ENCODE measurements around the gene ENDOU. TPM values are rescaled to one million over a fixed set of nuclear protein-coding genes. Genes with fewer than 3 reads are reported as not detected.

ENDOU gene
- total RNA-seq, 5 donors from 2014 or later (not counting 1 experiment from before 2014, with no cell fraction given): not detected

GRCh38 chr12:47754126-47754525 is 28.8 kb upstream of the ENDOU start:
- CTCF ChIA-PET: interaction anchor here (0.7 to 5.1 kb wide), 2 partner anchors 12 to 14 kb away, joined by 4 to 30 read pairs; no protein-coding TSS in a partner anchor
- no peak overlapping the region for H3K4me3 ChIP-seq (ENCODE audit: control insufficient read depth in 1 of 2, extremely low read depth in 1 of 2, low read length in 1 of 2)
- H3K27me3 Mint-ChIP-seq: no peaks in the 10 kb centered on the region
- no peaks in the 10 kb centered on the region for H3K36me3 Mint-ChIP-seq
- no peak overlapping the region for H3K27ac Mint-ChIP-seq
- no peak overlapping the region for H3K4me3 Mint-ChIP-seq
- no peaks in the 10 kb centered on the region for H3K9me3 Mint-ChIP-seq
- no peak overlapping the region for H3K27ac ChIP-seq (ENCODE audit: low read length)
- H3K36me3 ChIP-seq (ENCODE audit: control insufficient read depth in 2 of 2, extremely low read depth in 1 of 2, insufficient read depth in 1 of 2, low read length in 1 of 2): no peaks in the 10 kb centered on the region
- peaks cover 0 to 12% of the 10 kb centered on the region in 2 experiments for H3K27me3 ChIP-seq (replicated peaks in 1 of 2; ENCODE audit: control insufficient read depth in 2 of 2, extremely low read depth in 1 of 2, insufficient read depth in 2 of 2, low read length in 1 of 2)
- H3K9me3 ChIP-seq: no peaks in the 10 kb centered on the region
- peaks cover 17 to 31% (median 23%) of the 10 kb centered on the region in 3 donors for H3K4me1 Mint-ChIP-seq
- H3K4me1 ChIP-seq (ENCODE audit: control insufficient read depth in 1 of 2, extremely low read depth in 1 of 2, insufficient read depth in 2 of 2, low read length in 2 of 2): peaks cover 0 to 33% of the 10 kb centered on the region in 2 experiments
- ATAC-seq (replicated peaks in 1 of 4) (no peak), DNase-seq (no peak)
- WGBS (ENCODE audit: insufficient coverage): 90% methylated on average over 2 of the region's 4 CpGs
- POLR2A ChIA-PET: no interaction called here

- WGBS (ENCODE audit: insufficient coverage): 80% methylated on average over 6 of the region's 11 CpGs
- Mint-ChIP-seq H3K9me3 (no peaks in the 10 kb centered on the region), H3K4me3 (no peak overlapping the region), H3K36me3 (no peaks in the 10 kb centered on the region), H3K4me1 (peaks cover 16 to 26% (median 21%) of the 10 kb centered on the region in 3 donors), H3K27me3 (no peaks in the 10 kb centered on the region), H3K27ac (no peak overlapping the region)
- no peak for DNase-seq
- Histone ChIP-seq H3K9me3 (no peaks in the 10 kb centered on the region), H3K27me3 (replicated peaks in 1 of 2; ENCODE audit: control insufficient read depth in 2 of 2, extremely low read depth in 1 of 2, insufficient read depth in 2 of 2, low read length in 1 of 2) (peaks cover 0 to 14% of the 10 kb centered on the region in 2 experiments), H3K27ac (ENCODE audit: low read length) (no peak overlapping the region), H3K4me3 (ENCODE audit: control insufficient read depth in 1 of 2, extremely low read depth in 1 of 2, low read length in 1 of 2) (no peak overlapping the region), H3K36me3 (ENCODE audit: control insufficient read depth in 2 of 2, extremely low read depth in 1 of 2, insufficient read depth in 1 of 2, low read length in 1 of 2) (no peaks in the 10 kb centered on the region), H3K4me1 (ENCODE audit: control insufficient read depth in 1 of 2, extremely low read depth in 1 of 2, insufficient read depth in 2 of 2, low read length in 2 of 2) (peaks cover 0 to 25% of the 10 kb centered on the region in 2 experiments)
- ChIA-PET POLR2A (no interaction called here), CTCF (interaction anchor here (0.7 kb wide), 2 partner anchors 11 to 1265 kb away, joined by 3 to 4 read pairs; no protein-coding TSS in a partner anchor)
- ATAC-seq (replicated peaks in 1 of 4): no peak
Observed at GRCh38 chr12:47753021-47754001, 28.0 kb upstream of the ENDOU start.

- 87% methylated on average over 7 of the region's 7 CpGs for WGBS (ENCODE audit: insufficient coverage)
- CTCF ChIA-PET: no interaction called here
- H3K27me3 Mint-ChIP-seq: no peaks in the 10 kb centered on the region
Observed at GRCh38 chr12:47752552-47752951, 27.3 kb upstream of the ENDOU start.

DNA sequence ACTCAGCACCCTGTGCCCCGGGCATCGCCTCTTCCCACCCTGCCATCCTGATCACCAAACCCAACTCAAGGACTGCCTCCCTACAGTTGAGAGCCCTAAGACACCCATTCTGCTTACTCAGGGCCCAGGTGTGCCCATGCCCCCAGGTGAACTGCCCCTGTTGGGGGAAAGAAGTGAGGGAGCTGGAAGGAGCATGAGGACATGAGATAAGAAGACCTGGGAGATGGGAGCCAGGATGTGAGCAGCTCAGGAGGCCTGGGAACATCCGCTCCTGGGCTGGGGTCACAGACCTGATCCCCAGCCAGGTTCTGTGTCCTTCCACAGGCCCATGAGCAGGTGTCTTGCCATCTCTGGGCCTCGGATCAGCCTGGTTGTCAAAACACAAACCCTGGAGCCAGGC is 26.8 kb upstream of the ENDOU start:
- ChIA-PET CTCF (no interaction called here), POLR2A (no interaction called here)
- no peaks in the 10 kb centered on the region for H3K9me3 ChIP-seq
- no peaks in the 10 kb centered on the region for H3K9me3 Mint-ChIP-seq
- H3K4me1 Mint-ChIP-seq: peaks cover 11 to 20% (median 12%) of the 10 kb centered on the region in 3 donors
- no peaks in the 10 kb centered on the region for H3K27me3 Mint-ChIP-seq
- no peak overlapping the region for H3K4me3 ChIP-seq (ENCODE audit: control insufficient read depth in 1 of 2, extremely low read depth in 1 of 2, low read length in 1 of 2)
- ATAC-seq (replicated peaks in 1 of 4): no peak
- H3K36me3 ChIP-seq (ENCODE audit: control insufficient read depth in 2 of 2, extremely low read depth in 1 of 2, insufficient read depth in 1 of 2, low read length in 1 of 2): no peaks in the 10 kb centered on the region
- no peaks in the 10 kb centered on the region for H3K36me3 Mint-ChIP-seq
- H3K4me1 ChIP-seq (ENCODE audit: control insufficient read depth in 1 of 2, extremely low read depth in 1 of 2, insufficient read depth in 2 of 2, low read length in 2 of 2): peaks cover 0 to 15% of the 10 kb centered on the region in 2 experiments
- H3K4me3 Mint-ChIP-seq: no peak overlapping the region
- DNase-seq: no peak
- H3K27ac Mint-ChIP-seq: no peak overlapping the region
- H3K27me3 ChIP-seq (replicated peaks in 1 of 2; ENCODE audit: control insufficient read depth in 2 of 2, extremely low read depth in 1 of 2, insufficient read depth in 2 of 2, low read length in 1 of 2): peaks cover 0 to 23% of the 10 kb centered on the region in 2 experiments
- H3K27ac ChIP-seq (ENCODE audit: low read length): no peak overlapping the region
- 92% methylated on average over 3 of the region's 4 CpGs for WGBS (ENCODE audit: insufficient coverage)

More at GRCh38 chr12:47752552-47752951, 27.3 kb upstream of the ENDOU start:
- Histone ChIP-seq H3K27me3 (replicated peaks in 1 of 2; ENCODE audit: control insufficient read depth in 2 of 2, extremely low read depth in 1 of 2, insufficient read depth in 2 of 2, low read length in 1 of 2) (peaks cover 0 to 20% of the 10 kb centered on the region in 2 experiments), H3K36me3 (ENCODE audit: control insufficient read depth in 2 of 2, extremely low read depth in 1 of 2, insufficient read depth in 1 of 2, low read length in 1 of 2) (no peaks in the 10 kb centered on the region), H3K4me3 (ENCODE audit: control insufficient read depth in 1 of 2, extremely low read depth in 1 of 2, low read length in 1 of 2) (no peak overlapping the region), H3K27ac (ENCODE audit: low read length) (no peak overlapping the region), H3K9me3 (no peaks in the 10 kb centered on the region), H3K4me1 (ENCODE audit: control insufficient read depth in 1 of 2, extremely low read depth in 1 of 2, insufficient read depth in 2 of 2, low read length in 2 of 2) (peaks cover 0 to 17% of the 10 kb centered on the region in 2 experiments)
- no peaks in the 10 kb centered on the region for H3K36me3 Mint-ChIP-seq
- H3K4me3 Mint-ChIP-seq: no peak overlapping the region
- DNase-seq (no peak), ATAC-seq (replicated peaks in 1 of 4) (no peak)
- POLR2A ChIA-PET: no interaction called here
- no peaks in the 10 kb centered on the region for H3K9me3 Mint-ChIP-seq
- H3K27ac Mint-ChIP-seq: no peak overlapping the region
- peaks cover 12 to 23% (median 15%) of the 10 kb centered on the region in 3 donors for H3K4me1 Mint-ChIP-seq

GRCh38 chr12:47751561-47751960 is 26.3 kb upstream of the ENDOU start:
- H3K27ac ChIP-seq (ENCODE audit: low read length): no peak overlapping the region

DNA sequence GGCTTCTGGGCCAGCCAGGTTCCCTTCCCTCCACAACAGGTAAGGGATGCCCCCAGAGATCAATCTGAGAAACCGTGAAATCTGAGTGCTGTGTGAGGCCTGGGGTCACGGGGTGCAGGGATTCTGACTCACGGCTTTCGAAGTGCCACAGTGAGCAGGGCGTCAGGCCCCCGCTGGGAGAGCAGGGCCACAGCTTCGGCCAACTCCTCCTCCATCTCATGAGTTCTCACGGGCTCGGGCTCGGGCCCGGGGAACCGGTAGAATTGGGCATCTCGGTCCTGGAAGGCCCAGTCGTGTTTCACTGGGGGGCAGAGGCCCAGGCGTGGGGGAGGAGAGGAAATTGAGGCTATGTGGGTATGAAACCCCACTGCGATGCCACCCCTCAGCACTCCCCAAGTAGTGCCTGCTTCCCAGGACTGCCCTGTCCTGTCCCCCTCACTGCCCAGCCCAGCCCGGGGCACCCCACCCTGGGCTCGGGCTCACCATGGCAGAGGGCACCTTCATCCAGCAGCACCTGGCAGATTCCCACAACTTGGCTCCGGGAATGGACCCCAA is 25.7 kb upstream of the ENDOU start:
- Histone ChIP-seq H3K27me3 (replicated peaks in 1 of 2; ENCODE audit: control insufficient read depth in 2 of 2, extremely low read depth in 1 of 2, insufficient read depth in 2 of 2, low read length in 1 of 2) (peaks cover 0 to 33% of the 10 kb centered on the region in 2 experiments), H3K4me1 (ENCODE audit: control insufficient read depth in 1 of 2, extremely low read depth in 1 of 2, insufficient read depth in 2 of 2, low read length in 2 of 2) (peaks cover 0 to 11% of the 10 kb centered on the region in 2 experiments), H3K9me3 (no peaks in the 10 kb centered on the region), H3K36me3 (ENCODE audit: control insufficient read depth in 2 of 2, extremely low read depth in 1 of 2, insufficient read depth in 1 of 2, low read length in 1 of 2) (no peaks in the 10 kb centered on the region), H3K27ac (ENCODE audit: low read length) (no peak overlapping the region), H3K4me3 (ENCODE audit: control insufficient read depth in 1 of 2, extremely low read depth in 1 of 2, low read length in 1 of 2) (no peak overlapping the region)
- Mint-ChIP-seq H3K4me1 (peaks cover 10 to 16% (median 10%) of the 10 kb centered on the region in 3 donors), H3K27me3 (no peaks in the 10 kb centered on the region), H3K27ac (no peak overlapping the region), H3K36me3 (no peaks in the 10 kb centered on the region), H3K9me3 (no peaks in the 10 kb centered on the region), H3K4me3 (no peak overlapping the region)
- CTCF ChIA-PET: no interaction called here
- POLR2A ChIA-PET: no interaction called here
- DNase-seq: no peak
- 87% methylated on average over 7 of the region's 19 CpGs for WGBS (ENCODE audit: insufficient coverage)
- no peak for ATAC-seq (replicated peaks in 1 of 4)

More at GRCh38 chr12:47751561-47751960, 26.3 kb upstream of the ENDOU start:
- CTCF ChIA-PET: no interaction called here
- POLR2A ChIA-PET: no interaction called here
- Mint-ChIP-seq H3K27ac (no peak overlapping the region), H3K27me3 (no peaks in the 10 kb centered on the region), H3K4me1 (peaks cover 11 to 18% (median 12%) of the 10 kb centered on the region in 3 donors), H3K4me3 (no peak overlapping the region), H3K9me3 (no peaks in the 10 kb centered on the region), H3K36me3 (no peaks in the 10 kb centered on the region)
- Histone ChIP-seq H3K9me3 (no peaks in the 10 kb centered on the region), H3K27me3 (replicated peaks in 1 of 2; ENCODE audit: control insufficient read depth in 2 of 2, extremely low read depth in 1 of 2, insufficient read depth in 2 of 2, low read length in 1 of 2) (peaks cover 0 to 27% of the 10 kb centered on the region in 2 experiments), H3K4me3 (ENCODE audit: control insufficient read depth in 1 of 2, extremely low read depth in 1 of 2, low read length in 1 of 2) (no peak overlapping the region), H3K36me3 (ENCODE audit: control insufficient read depth in 2 of 2, extremely low read depth in 1 of 2, insufficient read depth in 1 of 2, low read length in 1 of 2) (no peaks in the 10 kb centered on the region), H3K4me1 (ENCODE audit: control insufficient read depth in 1 of 2, extremely low read depth in 1 of 2, insufficient read depth in 2 of 2, low read length in 2 of 2) (peaks cover 0 to 15% of the 10 kb centered on the region in 2 experiments)
- WGBS (ENCODE audit: insufficient coverage): 91% methylated on average over 7 of the region's 9 CpGs
- ATAC-seq (replicated peaks in 1 of 4) (no peak), DNase-seq (no peak)

Data from T-cell (primary cell).